Neural progenitor cell (in vitro differentiated cells): Measurements from ENCODE around the gene RNF220. TPM values are rescaled to one million over a fixed set of nuclear protein-coding genes. Genes with fewer than 3 reads are reported as not detected.

Source experiments
- DNase-seq: peaks from one replicate; pipeline ENCODE4 v3.0.0-alpha.2; 2016; ENCODE audit warnings: low spot score
- H2AFZ ChIP-seq: fragments of 200-600 bp; sonication (generic); replicated peaks from 2 replicates; pipeline ENCODE4 v1.6.1; 2016; ENCODE audit warnings: antibody characterized with exemption
- H3F3A ChIP-seq: fragments of 200-600 bp; sonication (generic); 2 replicates; pipeline ENCODE4 v1.6.1; 2016; ENCODE audit warnings: antibody characterized with exemption, low read depth
- H3K27ac ChIP-seq: fragments of 200-600 bp; sonication (generic); 2 replicates; pipeline ENCODE4 v1.5.1; 2016; ENCODE audit warnings: mild to moderate bottlenecking
- H3K27me3 ChIP-seq: fragments of 200-600 bp; sonication (generic); 2 replicates; pipeline ENCODE4 v1.6.1; 2016; ENCODE audit warnings: mild to moderate bottlenecking, moderate library complexity
- H3K36me3 ChIP-seq: fragments of 200-600 bp; sonication (generic); 2 replicates; pipeline ENCODE4 v1.5.1; 2016
- H3K4me1 ChIP-seq: fragments of 200-600 bp; sonication (generic); 2 replicates; pipeline ENCODE4 v1.6.1; 2016; ENCODE audit warnings: mixed run types
- H3K4me2 ChIP-seq: fragments of 200-600 bp; sonication (generic); 2 replicates; pipeline ENCODE4 v1.6.1; 2016
- H3K4me3 ChIP-seq: fragments of 200-600 bp; sonication (generic); 2 replicates; pipeline ENCODE4 v1.5.1; 2016
- H3K79me2 ChIP-seq: fragments of 200-600 bp; sonication (generic); 2 replicates; pipeline ENCODE4 v1.6.1; 2016; ENCODE audit warnings: low read depth
- H3K9ac ChIP-seq: fragments of 200-600 bp; sonication (generic); 2 replicates; pipeline ENCODE4 v1.6.1; 2016
- H3K9me3 ChIP-seq: fragments of 200-600 bp; sonication (generic); 2 replicates; pipeline ENCODE4 v1.5.1; 2016; ENCODE audit warnings: low read depth
- H4K20me1 ChIP-seq: fragments of 200-600 bp; sonication (generic); 2 replicates; pipeline ENCODE4 v1.6.1; 2016; ENCODE audit warnings: low read depth
- H3K27ac Mint-ChIP-seq: 3 replicates; pipeline ENCODE4 v1.8.0; 2021; ENCODE audit warnings: mixed read lengths
- H3K27me3 Mint-ChIP-seq: 2 replicates; pipeline ENCODE4 v1.8.0; 2022; ENCODE audit warnings: low read depth, mild to moderate bottlenecking, inconsistent platforms, moderate library complexity, mixed read lengths; ENCODE audit not compliant: insufficient read depth
- H3K36me3 Mint-ChIP-seq: 3 replicates; pipeline ENCODE4 v1.8.0; 2021; ENCODE audit warnings: mixed read lengths
- H3K4me1 Mint-ChIP-seq: 3 replicates; pipeline ENCODE4 v1.8.0; 2021; ENCODE audit warnings: mixed read lengths
- H3K4me3 Mint-ChIP-seq: 3 replicates; pipeline ENCODE4 v1.8.0; 2021; ENCODE audit warnings: mild to moderate bottlenecking, moderate library complexity, mixed read lengths
- H3K9me3 Mint-ChIP-seq: 3 replicates; pipeline ENCODE4 v1.8.0; 2020; ENCODE audit warnings: mixed read lengths
- EZH2 ChIP-seq: fragments of 200-600 bp; sonication (generic); IDR thresholded peaks from 2 replicates; pipeline ENCODE4 v1.6.1; 2017; ENCODE audit warnings: antibody characterized with exemption, mild to moderate bottlenecking, moderate library complexity
- EZH2phosphoT487 ChIP-seq: fragments of 200-600 bp; sonication (generic); IDR thresholded peaks from 2 replicates; pipeline ENCODE4 v1.6.1; 2017; ENCODE audit warnings: antibody characterized with exemption
- total RNA-seq: library from RNA; depleted of rRNA; stranded (reverse); fragments of >200 nt; gene quantifications from 2 replicates; pipeline ENCODE4 v1.2.3, GENCODE V29; 2015; ENCODE audit warnings: low replicate concordance
- TF ChIP-seq, protein P1 (sequence below): fragments of 200-600 bp; sonication (generic); IDR thresholded peaks from 2 replicates; pipeline ENCODE4 v1.5.1; 2017; ENCODE audit warnings: antibody characterized with exemption, mild to moderate bottlenecking

Gene RNF220
- total RNA-seq, 1 donor from 2014 or later = 93.8 TPM

DNA sequence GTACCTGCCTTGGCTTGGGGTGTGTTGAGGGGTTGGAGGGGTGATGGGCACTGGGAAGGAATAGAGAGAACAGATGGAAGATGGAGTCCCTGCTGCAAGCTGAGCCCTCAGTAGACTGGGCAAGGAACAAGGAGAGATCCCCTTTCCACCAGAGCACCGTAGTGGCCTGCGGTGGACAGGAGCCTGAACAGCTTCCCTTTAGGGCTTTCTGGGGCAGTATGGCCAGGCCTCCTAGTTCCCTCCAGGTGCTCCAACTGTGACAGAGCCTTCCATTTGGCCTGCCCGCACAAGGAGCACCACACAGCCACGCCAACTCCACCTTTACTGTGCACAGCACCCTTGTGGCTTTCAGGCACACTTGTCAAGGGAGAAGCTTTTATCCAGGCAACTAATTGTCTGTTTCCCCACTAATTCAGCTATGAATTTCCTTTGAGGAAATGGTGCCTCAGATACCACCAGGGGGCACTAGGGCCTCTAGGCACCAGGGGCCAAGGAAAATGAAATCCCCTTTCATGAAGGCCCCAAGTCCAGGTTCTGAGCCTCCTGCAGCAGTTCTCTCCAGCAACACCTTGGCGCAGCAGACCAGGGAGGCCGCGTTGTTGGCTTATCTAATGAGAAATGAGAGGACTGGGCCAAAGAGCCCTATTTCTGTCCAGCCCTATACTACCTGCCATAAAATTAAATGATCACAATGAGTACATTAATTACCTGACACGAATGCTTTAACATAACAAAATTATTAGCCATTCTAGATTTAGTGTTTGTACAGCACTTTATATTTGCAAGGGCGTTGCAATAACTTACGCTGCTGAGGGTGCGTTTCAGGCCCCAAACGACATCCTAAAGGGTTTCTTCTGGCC, 26.9 kb upstream of the RNF220 start:
- H3K4me2 ChIP-seq = no peak overlapping the region
- H3K36me3 ChIP-seq = no peaks in the 10 kb centered on the region
- H3K9me3 ChIP-seq = no peaks in the 10 kb centered on the region
- H3K27me3 ChIP-seq = peaks cover 56% of the 10 kb centered on the region
- no peaks in the 10 kb centered on the region for H3K36me3 Mint-ChIP-seq
- H3K4me3 ChIP-seq = no peak overlapping the region
- H3K27ac Mint-ChIP-seq = no peak overlapping the region
- peaks cover 2% of the 10 kb centered on the region for H3K9me3 Mint-ChIP-seq
- no peaks in the 10 kb centered on the region for H4K20me1 ChIP-seq
- H3K9ac ChIP-seq = no peak overlapping the region
- no peaks in the 10 kb centered on the region for H3F3A ChIP-seq
- peaks cover 10% of the 10 kb centered on the region for H3K4me1 Mint-ChIP-seq
- peaks cover 27% of the 10 kb centered on the region for H3K27me3 Mint-ChIP-seq
- H2AFZ ChIP-seq = no peak overlapping the region
- no peak for TF ChIP-seq EZH2
- TF ChIP-seq, protein P1, sequence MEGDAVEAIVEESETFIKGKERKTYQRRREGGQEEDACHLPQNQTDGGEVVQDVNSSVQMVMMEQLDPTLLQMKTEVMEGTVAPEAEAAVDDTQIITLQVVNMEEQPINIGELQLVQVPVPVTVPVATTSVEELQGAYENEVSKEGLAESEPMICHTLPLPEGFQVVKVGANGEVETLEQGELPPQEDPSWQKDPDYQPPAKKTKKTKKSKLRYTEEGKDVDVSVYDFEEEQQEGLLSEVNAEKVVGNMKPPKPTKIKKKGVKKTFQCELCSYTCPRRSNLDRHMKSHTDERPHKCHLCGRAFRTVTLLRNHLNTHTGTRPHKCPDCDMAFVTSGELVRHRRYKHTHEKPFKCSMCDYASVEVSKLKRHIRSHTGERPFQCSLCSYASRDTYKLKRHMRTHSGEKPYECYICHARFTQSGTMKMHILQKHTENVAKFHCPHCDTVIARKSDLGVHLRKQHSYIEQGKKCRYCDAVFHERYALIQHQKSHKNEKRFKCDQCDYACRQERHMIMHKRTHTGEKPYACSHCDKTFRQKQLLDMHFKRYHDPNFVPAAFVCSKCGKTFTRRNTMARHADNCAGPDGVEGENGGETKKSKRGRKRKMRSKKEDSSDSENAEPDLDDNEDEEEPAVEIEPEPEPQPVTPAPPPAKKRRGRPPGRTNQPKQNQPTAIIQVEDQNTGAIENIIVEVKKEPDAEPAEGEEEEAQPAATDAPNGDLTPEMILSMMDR = peak; percentile 84
- no peaks in the 10 kb centered on the region for H3K79me2 ChIP-seq
- H3K4me1 ChIP-seq = no peaks in the 10 kb centered on the region
- H3K27ac ChIP-seq = no peak overlapping the region
- H3K4me3 Mint-ChIP-seq = no peak overlapping the region
- peak; percentile 86 for DNase-seq

DNA sequence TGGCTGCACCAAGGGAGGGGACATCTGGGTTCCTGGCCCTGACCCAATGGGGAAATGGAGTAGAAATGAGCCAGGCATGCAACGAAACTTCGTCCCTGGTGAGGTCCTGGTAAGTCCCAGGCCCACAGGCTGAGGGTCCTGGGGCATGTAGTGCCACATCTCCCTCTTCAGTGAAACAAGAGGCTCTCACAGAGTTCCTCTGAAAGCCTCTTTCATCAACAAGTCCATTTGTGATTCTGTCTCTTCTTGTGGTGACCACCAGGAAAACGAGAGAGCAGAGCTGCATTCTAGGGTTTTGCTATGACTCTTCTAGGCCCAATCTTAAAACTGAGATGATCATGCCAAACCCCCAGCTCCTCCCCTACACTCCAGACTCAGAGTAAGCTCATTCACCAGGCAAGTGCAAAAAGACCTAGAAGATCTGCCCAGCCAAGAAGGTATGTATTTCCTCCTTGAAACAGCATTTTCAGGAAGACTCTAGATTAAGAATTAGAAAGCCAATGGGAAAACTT, 24.3 kb upstream of the RNF220 start:
- Histone ChIP-seq H3K9ac (no peak overlapping the region), H3K4me3 (no peak overlapping the region), H3K9me3 (no peaks in the 10 kb centered on the region), H3K79me2 (no peaks in the 10 kb centered on the region), H3K4me1 (no peaks in the 10 kb centered on the region), H3K27me3 (peaks cover 71% of the 10 kb centered on the region), H3K36me3 (no peaks in the 10 kb centered on the region), H3K27ac (no peak overlapping the region), H2AFZ (no peak overlapping the region), H3F3A (no peaks in the 10 kb centered on the region), H3K4me2 (no peak overlapping the region), H4K20me1 (no peaks in the 10 kb centered on the region)
- Mint-ChIP-seq H3K4me1 (peaks cover 10% of the 10 kb centered on the region), H3K36me3 (no peaks in the 10 kb centered on the region), H3K9me3 (peaks cover 2% of the 10 kb centered on the region), H3K27me3 (peaks cover 22% of the 10 kb centered on the region), H3K27ac (no peak overlapping the region), H3K4me3 (no peak overlapping the region)
- TF ChIP-seq EZH2 = no peak
- TF ChIP-seq EZH2phosphoT487 = no peak
- TF ChIP-seq, protein P1 = no peak
- no peak for DNase-seq

DNA sequence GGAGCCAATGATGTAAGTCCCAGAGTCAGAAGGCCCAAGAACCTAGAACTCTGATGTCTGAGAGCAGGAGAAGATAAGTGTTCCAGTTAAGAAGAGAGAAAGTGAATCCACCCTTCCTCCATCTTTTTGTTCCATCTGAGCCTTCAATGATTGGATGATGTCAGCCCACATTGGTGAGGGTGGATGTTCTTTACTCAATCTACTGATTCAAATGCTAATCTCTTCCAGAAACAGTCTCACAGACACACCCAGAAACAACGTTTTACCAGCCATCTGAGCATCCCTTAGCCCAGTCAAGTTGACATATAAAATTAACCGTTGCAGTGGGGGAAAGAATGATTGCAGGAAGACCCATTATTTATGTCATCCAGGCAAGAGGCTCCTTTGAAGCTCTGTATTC, 16.5 kb upstream of the RNF220 start:
- H3K4me1 ChIP-seq = no peaks in the 10 kb centered on the region
- H3K9ac ChIP-seq = no peak overlapping the region
- H3F3A ChIP-seq = no peaks in the 10 kb centered on the region
- no peak for DNase-seq
- no peaks in the 10 kb centered on the region for H3K9me3 Mint-ChIP-seq
- TF ChIP-seq EZH2phosphoT487 (no peak), EZH2 (no peak)
- TF ChIP-seq, protein P1 = no peak
- H4K20me1 ChIP-seq = no peaks in the 10 kb centered on the region
- no peak overlapping the region for H3K4me3 Mint-ChIP-seq
- no peak overlapping the region for H3K4me2 ChIP-seq
- no peak overlapping the region for H3K4me3 ChIP-seq
- no peak overlapping the region for H3K27ac ChIP-seq
- no peak overlapping the region for H2AFZ ChIP-seq
- no peak overlapping the region for H3K27ac Mint-ChIP-seq
- H3K79me2 ChIP-seq = no peaks in the 10 kb centered on the region
- peaks cover 70% of the 10 kb centered on the region for H3K27me3 ChIP-seq
- no peaks in the 10 kb centered on the region for H3K36me3 Mint-ChIP-seq
- no peaks in the 10 kb centered on the region for H3K36me3 ChIP-seq
- H3K27me3 Mint-ChIP-seq = no peaks in the 10 kb centered on the region
- H3K9me3 ChIP-seq = no peaks in the 10 kb centered on the region
- no peaks in the 10 kb centered on the region for H3K4me1 Mint-ChIP-seq
